Mononuclear cell (primary cell): ENCODE measurements around the gene CUL9. TPM values are rescaled to one million over a fixed set of nuclear protein-coding genes. Genes with fewer than 3 reads are reported as not detected.
A peak's percentile ranks its signal among the peaks of the same experiment; 100 is the strongest.

Source experiments
- H3K27me3 ChIP-seq: 2 replicates; pipeline ENCODE4 v1.6.0; 2011; ENCODE audit warnings: low read length, control low read depth; ENCODE audit not compliant: insufficient read depth
- H3K4me1 ChIP-seq: 2 replicates; pipeline ENCODE4 v1.5.1; 2011; ENCODE audit warnings: mild to moderate bottlenecking, low read length, control low read depth; ENCODE audit not compliant: insufficient read depth
- H3K4me3 ChIP-seq: 2 replicates; pipeline ENCODE4 v1.5.1; 2011; ENCODE audit warnings: mild to moderate bottlenecking, low read length, moderate library complexity
- H3K9me3 ChIP-seq: 2 replicates; pipeline ENCODE4 v1.5.1; 2011; ENCODE audit warnings: low read depth, mild to moderate bottlenecking, control low read depth, low read length
- total RNA-seq: library from RNA; depleted of rRNA; stranded (reverse); fragments of >200 nt; gene quantifications from one replicate; pipeline ENCODE4 v1.2.3, GENCODE V29; 2012

CUL9 gene
- total RNA-seq, 1 donor: 24.2 TPM

DNA sequence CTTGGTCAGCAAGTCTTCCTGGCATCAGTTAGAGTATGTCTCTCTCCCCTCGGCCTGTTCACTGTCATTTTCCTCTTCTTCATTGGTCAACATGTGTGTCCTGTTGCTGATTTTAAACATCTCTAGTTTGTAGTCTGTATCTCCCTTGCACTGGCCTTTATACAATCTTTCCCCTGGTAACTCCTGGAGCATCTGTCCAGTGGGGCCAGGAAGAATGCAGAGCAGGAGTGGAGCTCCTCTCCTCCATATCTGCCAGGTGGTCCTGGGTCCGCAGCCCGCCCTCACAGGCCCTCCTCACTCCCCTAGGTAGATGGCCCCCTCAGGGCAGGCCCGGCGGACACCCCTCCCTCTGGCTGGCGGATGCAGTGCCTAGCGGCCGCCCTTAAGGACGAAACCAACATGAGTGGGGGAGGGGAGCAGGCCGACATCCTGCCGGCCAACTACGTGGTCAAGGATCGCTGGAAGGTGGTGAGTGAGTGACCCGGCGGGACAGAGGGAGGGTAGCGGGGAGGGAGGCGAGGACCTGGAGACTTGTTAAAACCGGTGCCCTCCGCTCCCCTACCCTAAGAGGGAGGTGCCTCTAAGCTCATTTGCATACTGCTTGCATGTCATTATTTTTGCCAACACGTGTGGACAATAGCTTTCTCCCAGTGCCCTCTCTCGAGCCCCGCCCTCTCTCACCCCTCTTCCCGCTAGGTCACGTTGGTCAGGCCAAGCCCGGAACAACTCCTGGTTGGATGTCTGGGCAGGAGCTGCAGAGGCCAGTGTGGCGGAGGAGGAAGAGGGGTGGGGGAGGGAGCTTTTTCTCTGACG, 64.5 kb downstream of the CUL9 start:
- peaks cover 50% of the 10 kb centered on the region for H3K27me3 ChIP-seq
- H3K4me1 ChIP-seq: peaks cover 15% of the 10 kb centered on the region
- no peaks in the 10 kb centered on the region for H3K9me3 ChIP-seq
- peak overlapping the region; percentile 51 for H3K4me3 ChIP-seq

DNA sequence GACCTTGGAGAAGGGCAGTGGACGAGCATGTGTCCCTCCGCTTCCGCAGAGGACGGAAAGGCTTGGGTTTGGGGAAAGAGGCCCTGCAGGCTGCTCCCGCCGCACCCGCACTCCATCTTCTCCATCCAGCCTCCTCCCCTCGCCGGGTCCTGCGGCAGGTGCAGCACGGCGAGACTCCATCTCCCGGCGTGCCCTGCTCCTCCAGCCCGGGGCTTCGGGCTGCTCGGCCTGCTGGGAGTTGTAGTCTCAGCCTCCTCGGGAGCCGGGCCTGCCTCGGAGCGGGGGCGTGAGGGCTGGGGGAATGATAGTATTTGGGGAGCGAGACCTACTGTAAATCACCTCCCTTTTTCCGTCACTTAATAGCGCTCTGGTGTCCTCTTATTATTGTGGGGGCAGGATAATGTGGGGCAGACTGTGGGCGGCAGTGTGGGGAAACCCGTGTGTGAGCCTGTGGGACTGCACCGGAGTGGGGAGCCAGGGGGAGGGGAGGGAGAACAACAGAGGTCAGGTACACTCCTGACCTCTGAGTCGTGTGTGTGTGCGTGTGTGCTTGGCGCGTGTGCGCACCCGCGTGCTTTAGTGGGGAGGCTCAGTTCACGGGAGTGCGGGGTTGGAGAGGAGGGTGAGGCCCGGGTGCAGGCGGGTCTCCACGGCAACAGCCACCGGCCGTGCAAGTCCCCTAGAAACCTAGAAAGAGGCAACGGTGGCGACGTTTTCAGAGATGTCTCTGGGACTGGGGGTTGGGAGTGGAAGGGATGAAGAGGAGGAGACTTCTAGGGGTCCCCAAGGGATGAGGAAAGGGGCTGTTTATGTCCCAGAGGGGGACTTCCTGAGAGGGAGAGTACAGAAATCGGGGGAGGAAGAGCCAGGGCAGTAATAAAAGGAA, 65.4 kb downstream of the CUL9 start:
- Histone ChIP-seq H3K4me1 (peaks cover 15% of the 10 kb centered on the region), H3K4me3 (peak overlapping the region; percentile 51), H3K9me3 (no peaks in the 10 kb centered on the region), H3K27me3 (peaks cover 45% of the 10 kb centered on the region)

DNA sequence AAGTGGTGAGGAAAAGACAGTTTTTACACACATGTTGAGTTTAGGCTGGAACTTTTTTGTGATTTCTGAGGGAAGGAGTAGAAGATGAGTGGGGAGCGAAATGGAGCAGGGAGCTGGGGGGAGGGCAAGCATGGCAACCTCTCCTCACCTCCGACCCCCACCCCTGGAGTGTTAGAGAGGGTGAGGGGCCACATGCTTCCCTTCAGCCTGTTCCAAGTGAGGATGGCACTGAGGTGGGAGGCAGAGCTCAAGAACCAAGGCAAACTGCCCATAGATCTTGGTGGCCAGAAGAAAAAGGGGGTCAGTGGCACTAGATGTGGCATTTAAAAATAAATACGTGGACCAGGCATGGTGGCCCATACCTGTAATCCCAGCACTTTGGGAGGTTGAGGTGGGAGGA, 66.1 kb downstream of the CUL9 start:
- peaks cover 38% of the 10 kb centered on the region for H3K27me3 ChIP-seq

DNA sequence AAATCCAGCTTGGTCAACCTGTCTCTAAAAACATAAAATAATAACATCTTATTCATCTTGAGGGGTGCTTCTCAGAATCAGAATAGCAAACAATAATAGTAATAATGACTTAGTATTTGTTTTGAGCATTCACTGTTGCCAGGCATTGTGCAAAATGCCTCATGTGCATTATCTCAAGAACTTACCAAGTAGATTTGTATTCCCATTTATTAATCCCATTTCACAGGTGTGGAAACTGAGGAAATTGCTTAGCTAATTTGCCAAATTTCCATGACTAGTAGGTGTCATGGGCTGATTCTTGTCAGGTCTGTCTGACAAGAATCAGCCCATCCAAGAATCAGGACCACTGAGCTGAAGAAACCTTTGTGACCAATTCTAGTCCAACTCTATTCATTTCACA, 66.8 kb downstream of the CUL9 start:
- Histone ChIP-seq H3K9me3 (no peaks in the 10 kb centered on the region), H3K4me3 (no peak overlapping the region), H3K27me3 (peaks cover 35% of the 10 kb centered on the region), H3K4me1 (peaks cover 15% of the 10 kb centered on the region)

More for the DNA sequence above, 66.1 kb downstream of the CUL9 start:
- Histone ChIP-seq H3K9me3 (no peaks in the 10 kb centered on the region), H3K4me3 (no peak overlapping the region), H3K4me1 (peaks cover 15% of the 10 kb centered on the region)

DNA sequence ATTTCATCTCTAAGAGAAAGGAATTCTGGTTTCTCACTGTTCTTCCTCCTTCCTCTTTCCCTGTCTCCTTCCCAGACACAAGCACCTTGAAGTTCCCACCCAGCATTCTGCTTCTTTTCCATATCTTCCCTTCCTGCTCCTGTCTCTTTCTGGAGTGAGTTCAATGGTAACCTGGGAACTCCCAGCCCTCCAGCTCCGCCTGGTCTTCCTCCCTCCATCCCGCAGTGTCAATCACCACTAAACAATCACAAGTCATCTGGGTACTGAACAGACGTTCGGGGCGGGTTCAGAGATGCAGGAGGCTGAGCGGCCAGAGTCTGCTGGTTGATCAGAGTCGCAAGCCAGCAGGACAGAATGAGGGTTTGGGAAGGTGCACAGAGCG, 69.0 kb downstream of the CUL9 start:
- H3K27me3 ChIP-seq: peaks cover 15% of the 10 kb centered on the region
- H3K9me3 ChIP-seq: no peaks in the 10 kb centered on the region
- H3K4me3 ChIP-seq: no peak overlapping the region
- H3K4me1 ChIP-seq: peaks cover 15% of the 10 kb centered on the region

DNA sequence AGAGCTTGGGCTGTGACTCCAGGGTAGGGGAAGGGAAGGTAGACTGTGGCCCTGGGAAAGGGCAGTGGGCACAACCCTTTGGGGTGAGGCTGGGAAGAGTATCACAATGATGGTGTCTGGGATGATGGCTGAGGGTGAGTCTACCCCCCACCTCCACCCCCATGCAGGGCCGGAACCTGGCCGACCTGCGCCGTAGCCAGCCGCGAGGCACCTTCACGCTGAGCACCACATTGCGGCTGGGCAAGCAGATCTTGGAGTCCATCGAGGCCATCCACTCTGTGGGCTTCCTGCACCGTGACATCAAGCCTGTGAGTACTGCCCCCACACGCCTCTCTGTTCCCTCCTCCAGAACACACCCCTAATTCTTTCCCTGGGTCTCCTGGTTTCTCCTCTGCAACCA, 71.4 kb downstream of the CUL9 start:
- Histone ChIP-seq H3K4me1 (no peaks in the 10 kb centered on the region), H3K9me3 (no peaks in the 10 kb centered on the region), H3K4me3 (no peak overlapping the region), H3K27me3 (peaks cover 13% of the 10 kb centered on the region)

DNA sequence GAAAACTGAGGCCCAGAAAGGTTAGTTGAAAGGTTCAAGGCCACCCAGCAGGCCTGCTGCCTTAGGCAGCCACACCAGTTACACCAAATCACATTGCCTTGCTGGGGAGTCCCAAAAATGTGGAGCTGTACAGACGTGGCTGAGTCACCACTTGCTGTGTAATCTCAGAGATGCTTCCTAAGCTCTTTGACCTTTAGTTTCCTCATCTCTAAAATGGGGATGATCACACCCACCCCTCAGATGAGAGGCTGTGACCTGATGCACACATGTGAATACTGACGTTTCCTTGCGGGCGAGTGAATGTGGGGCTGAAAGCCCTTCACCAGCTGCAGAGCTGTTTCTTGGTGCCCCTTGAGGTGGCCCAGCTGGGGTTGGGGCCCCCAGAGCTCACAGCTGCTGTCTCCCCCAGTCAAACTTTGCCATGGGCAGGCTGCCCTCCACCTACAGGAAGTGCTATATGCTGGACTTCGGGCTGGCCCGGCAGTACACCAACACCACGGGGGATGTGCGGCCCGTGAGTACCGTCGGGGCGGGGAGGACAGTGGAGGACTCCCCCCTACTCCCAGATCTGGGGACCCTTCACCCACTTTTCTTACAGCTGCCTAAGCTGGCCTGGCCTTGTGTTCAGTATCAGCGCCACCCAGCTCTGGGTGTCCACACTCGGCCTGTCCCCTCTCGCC, 72.3 kb downstream of the CUL9 start:
- no peak overlapping the region for H3K4me3 ChIP-seq
- H3K27me3 ChIP-seq: peaks cover 13% of the 10 kb centered on the region
- no peaks in the 10 kb centered on the region for H3K9me3 ChIP-seq
- H3K4me1 ChIP-seq: no peaks in the 10 kb centered on the region

DNA sequence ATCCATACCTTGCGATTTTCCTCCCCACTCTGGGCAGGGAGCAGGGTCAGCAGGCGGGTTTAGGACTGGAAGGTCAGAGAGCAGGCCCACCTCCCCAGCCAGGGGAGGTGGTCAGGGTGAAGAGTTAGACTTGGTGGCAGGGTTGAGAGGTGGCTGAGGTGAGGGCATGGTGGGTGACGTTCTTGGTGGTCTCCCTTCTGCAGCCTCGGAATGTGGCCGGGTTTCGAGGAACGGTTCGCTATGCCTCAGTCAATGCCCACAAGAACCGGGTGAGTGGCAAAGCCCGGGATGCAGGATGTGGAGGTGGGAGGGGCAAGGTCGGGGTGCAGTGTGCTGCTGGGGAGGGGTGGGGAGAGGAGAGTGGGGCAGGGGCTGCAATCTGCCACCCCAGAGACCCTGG, 72.8 kb downstream of the CUL9 start:
- no peaks in the 10 kb centered on the region for H3K4me1 ChIP-seq
- H3K4me3 ChIP-seq: no peak overlapping the region
- H3K9me3 ChIP-seq: no peaks in the 10 kb centered on the region
- peaks cover 13% of the 10 kb centered on the region for H3K27me3 ChIP-seq

DNA sequence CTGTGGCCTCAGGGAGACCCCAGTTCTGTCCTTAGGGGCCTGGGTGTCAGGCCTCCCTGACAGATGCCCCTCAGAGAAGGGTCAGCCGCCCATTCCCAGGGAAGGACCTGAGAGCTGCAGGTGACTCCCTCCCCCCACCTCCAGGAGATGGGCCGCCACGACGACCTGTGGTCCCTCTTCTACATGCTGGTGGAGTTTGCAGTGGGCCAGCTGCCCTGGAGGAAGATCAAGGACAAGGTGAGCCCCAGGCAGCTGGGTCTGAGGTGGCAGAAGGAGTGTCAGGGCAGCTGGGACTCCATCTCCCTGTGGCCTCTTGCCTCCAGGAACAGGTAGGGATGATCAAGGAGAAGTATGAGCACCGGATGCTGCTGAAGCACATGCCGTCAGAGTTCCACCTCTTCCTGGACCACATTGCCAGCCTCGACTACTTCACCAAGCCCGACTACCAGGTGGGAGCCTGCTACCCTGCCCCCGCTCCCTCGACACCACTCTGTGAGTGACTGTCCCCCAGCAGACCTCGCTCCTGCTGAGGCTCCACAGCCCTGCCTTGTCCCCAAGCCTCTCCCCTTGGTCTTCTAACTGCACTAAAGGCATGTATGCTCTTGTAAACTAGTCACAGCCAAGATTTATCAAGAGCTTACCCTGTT, 73.5 kb downstream of the CUL9 start:
- Histone ChIP-seq H3K4me1 (no peaks in the 10 kb centered on the region), H3K9me3 (no peaks in the 10 kb centered on the region), H3K27me3 (peaks cover 12% of the 10 kb centered on the region)

DNA sequence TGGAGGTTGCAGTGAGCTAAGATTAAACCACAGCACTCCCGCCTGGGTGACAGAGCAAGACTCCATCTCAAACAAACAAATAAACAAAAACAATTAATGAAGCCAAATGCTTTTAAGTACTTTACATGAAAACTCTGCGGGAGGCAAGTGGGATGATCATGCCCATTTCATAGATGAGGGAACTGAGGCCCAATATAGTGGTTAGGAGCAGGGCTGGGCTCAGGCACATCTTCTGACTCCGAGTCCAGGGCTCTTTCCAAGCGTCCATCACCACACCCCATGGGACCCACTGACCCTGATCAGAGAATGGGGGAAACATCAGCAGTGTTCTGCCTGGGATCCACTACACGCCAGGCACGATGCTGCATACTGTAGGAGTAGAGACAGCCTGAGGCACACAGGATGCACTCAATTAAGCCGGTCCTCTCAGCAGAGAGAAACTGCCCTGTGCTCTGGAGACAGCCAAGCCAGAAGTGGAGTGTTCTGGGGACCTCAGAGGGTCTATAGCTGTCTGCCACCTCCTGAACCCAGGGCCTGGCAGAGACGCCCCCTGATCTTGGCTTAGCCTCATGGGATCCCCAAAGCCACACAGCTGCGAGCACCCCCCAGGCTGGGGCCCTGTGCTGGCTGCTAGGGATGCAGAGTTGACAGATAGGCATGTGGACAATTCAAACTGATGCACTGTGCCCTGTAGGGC, 74.8 kb downstream of the CUL9 start:
- H3K9me3 ChIP-seq: no peaks in the 10 kb centered on the region
- peaks cover under 1% of the 10 kb centered on the region for H3K27me3 ChIP-seq
- H3K4me3 ChIP-seq: no peak overlapping the region
- no peaks in the 10 kb centered on the region for H3K4me1 ChIP-seq

More for the DNA sequence above, 73.5 kb downstream of the CUL9 start:
- H3K4me3 ChIP-seq: no peak overlapping the region

DNA sequence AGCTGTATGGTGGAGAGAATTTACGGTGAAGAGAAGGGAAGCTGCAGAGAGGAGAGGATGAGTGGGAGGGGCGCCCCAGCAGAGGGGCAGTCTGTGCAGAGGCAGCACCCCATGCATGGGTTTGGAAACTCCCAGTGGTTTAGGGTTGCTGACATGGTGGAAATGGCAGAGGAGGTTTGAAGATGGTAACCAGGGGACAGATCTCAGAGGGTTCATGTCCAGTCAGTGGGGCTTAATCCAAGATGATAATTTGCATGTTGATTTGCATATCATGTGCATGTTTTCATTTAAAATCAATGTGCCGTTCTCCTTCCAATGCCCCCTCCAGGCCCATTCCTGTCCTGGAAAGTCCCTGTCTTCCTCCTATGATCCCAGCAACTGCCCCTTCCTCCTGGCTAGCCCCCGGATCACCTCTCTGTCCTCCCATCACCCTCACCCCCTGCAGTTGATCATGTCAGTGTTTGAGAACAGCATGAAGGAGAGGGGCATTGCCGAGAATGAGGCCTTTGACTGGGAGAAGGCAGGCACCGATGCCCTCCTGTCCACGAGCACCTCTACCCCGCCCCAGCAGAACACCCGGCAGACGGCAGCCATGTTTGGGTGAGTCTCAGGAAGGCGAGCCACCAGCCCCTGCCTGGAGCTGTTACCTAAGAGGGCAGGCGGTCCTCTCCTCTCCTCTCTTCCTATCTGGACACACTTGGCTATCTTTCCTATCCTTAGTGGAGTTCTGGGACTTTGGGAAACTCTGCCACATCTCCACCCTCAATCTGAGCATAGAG, 75.6 kb downstream of the CUL9 start:
- no peak overlapping the region for H3K4me3 ChIP-seq
- H3K9me3 ChIP-seq: no peaks in the 10 kb centered on the region
- no peaks in the 10 kb centered on the region for H3K27me3 ChIP-seq
- H3K4me1 ChIP-seq: no peaks in the 10 kb centered on the region

DNA sequence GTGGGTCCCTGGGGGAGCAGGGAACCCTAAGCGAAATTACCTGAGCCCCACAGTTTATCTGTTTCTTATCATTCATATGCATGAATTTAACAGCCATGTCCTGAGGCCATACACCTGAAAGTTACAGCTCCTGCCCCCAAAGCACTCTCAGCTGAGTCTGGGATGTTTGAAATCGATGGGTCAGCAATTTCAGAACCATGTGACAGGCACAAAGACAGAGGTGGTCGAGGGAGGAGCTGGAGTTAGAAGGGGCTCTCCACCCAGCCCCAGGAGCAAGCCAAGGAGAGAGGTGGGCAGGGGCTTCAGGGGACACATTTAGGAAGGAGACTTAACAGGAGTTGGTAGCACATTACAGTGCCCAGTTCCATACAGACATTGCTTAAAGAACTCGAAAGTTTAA, 76.2 kb downstream of the CUL9 start:
- Histone ChIP-seq H3K4me1 (no peaks in the 10 kb centered on the region), H3K4me3 (no peak overlapping the region), H3K9me3 (no peaks in the 10 kb centered on the region), H3K27me3 (no peaks in the 10 kb centered on the region)

DNA sequence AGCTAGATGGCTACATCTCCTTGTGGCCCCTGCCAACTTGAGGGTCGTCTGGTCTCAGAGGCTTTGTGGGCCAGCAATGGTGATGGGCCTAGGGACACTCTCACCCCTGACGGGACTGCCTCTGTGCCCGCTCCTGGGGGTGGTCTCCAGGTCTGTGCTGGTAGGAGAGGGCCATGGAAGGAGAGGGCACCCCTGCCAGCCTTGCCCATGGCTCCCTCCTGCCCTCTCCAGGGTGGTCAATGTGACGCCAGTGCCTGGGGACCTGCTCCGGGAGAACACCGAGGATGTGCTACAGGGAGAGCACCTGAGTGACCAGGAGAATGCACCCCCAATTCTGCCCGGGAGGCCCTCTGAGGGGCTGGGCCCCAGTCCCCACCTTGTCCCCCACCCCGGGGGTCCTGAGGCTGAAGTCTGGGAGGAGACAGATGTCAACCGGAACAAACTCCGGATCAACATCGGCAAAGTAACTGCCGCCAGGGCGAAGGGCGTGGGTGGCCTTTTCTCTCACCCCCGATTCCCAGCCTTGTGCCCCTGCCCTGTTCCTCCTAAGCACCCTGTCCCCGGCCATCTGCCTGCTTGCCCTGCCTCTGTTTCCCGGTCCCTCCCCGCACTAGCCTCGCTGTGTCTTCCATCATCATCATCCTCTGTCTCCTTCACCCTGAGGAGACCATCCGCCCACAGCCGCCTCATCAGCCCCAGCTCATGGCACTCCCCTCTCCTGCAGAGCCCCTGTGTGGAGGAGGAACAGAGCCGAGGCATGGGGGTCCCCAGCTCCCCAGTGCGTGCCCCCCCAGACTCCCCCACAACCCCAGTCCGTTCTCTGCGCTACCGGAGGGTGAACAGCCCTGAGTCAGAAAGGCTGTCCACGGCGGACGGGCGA, 77.1 kb downstream of the CUL9 start:
- H3K4me1 ChIP-seq: no peaks in the 10 kb centered on the region
- no peaks in the 10 kb centered on the region for H3K27me3 ChIP-seq
- no peaks in the 10 kb centered on the region for H3K9me3 ChIP-seq
- H3K4me3 ChIP-seq: no peak overlapping the region
